Astrocyte (in vitro differentiated cells and primary cell): Measurements from ENCODE around the gene ZNF268. TPM values are rescaled to one million over a fixed set of nuclear protein-coding genes. Genes with fewer than 3 reads are reported as not detected.
"Not testable (repeated sequence)": the region's sequence is repeated elsewhere in the genome, so short reads cannot be mapped to it uniquely, and the experiment has no call there.

Experiments used
- DNase-seq: peaks from one replicate; pipeline ENCODE4 v3.0.0-alpha.2; 2010; ENCODE audit warnings: low read depth
- FAIRE-seq: peaks from 2 replicates; lab custom pipeline; 2011; peaks lifted over from hg19 to GRCh38; lab: Jason Lieb, UNC
- H2AFZ ChIP-seq: 2 replicates; pipeline ENCODE4 v1.6.0; 2012; ENCODE audit warnings: low read depth, low read length, inconsistent platforms
- H3K27ac ChIP-seq: 2 replicates; pipeline ENCODE4 v1.5.1; 2011; ENCODE audit warnings: low read depth, low read length, inconsistent platforms
- H3K27me3 ChIP-seq: 2 replicates; pipeline ENCODE4 v1.6.0; 2011; ENCODE audit warnings: low read length, inconsistent platforms; ENCODE audit not compliant: insufficient read depth
- H3K36me3 ChIP-seq: 2 replicates; pipeline ENCODE4 v1.5.1; 2011; ENCODE audit warnings: low read length, inconsistent platforms; ENCODE audit not compliant: insufficient read depth
- H3K4me1 ChIP-seq: 2 replicates; pipeline ENCODE4 v1.5.1; 2011; ENCODE audit warnings: low read length, inconsistent platforms; ENCODE audit not compliant: insufficient read depth
- H3K4me2 ChIP-seq: 2 replicates; pipeline ENCODE4 v1.6.0; 2012; ENCODE audit warnings: low read length, inconsistent platforms
- H3K4me3 ChIP-seq: 2 replicates; pipeline ENCODE4 v1.5.1; 2011; ENCODE audit warnings: low read depth, mild to moderate bottlenecking, low read length, inconsistent platforms; ENCODE audit not compliant: insufficient read depth
- H3K79me2 ChIP-seq: 2 replicates; pipeline ENCODE4 v1.6.0; 2012; ENCODE audit warnings: mild to moderate bottlenecking, low read length, inconsistent platforms; ENCODE audit not compliant: insufficient read depth
- H3K9ac ChIP-seq: 2 replicates; pipeline ENCODE4 v1.6.0; 2012; ENCODE audit warnings: mild to moderate bottlenecking, low read length, inconsistent platforms
- H3K9me3 ChIP-seq: 2 replicates; pipeline ENCODE4 v1.5.1; 2012; ENCODE audit warnings: low read depth, mild to moderate bottlenecking, low read length, inconsistent platforms; ENCODE audit not compliant: insufficient read depth
- H4K20me1 ChIP-seq: 2 replicates; pipeline ENCODE4 v1.6.0; 2012; ENCODE audit warnings: low read length, inconsistent platforms; ENCODE audit not compliant: insufficient read depth
- H3K27ac Mint-ChIP-seq: one replicate; pipeline ENCODE4 v1.8.0; 2021; ENCODE audit warnings: mild to moderate bottlenecking, mixed read lengths; ENCODE audit not compliant: unreplicated experiment
- H3K27me3 Mint-ChIP-seq: one replicate; pipeline ENCODE4 v1.8.0; 2021; ENCODE audit warnings: low read depth, mixed read lengths; ENCODE audit not compliant: unreplicated experiment
- H3K36me3 Mint-ChIP-seq: one replicate; pipeline ENCODE4 v1.8.0; 2021; ENCODE audit warnings: low read depth, mixed read lengths; ENCODE audit not compliant: unreplicated experiment
- H3K4me1 Mint-ChIP-seq: one replicate; pipeline ENCODE4 v1.8.0; 2021; ENCODE audit warnings: low read depth, mixed read lengths; ENCODE audit not compliant: unreplicated experiment
- H3K4me3 Mint-ChIP-seq: one replicate; pipeline ENCODE4 v1.8.0; 2021; ENCODE audit warnings: mild to moderate bottlenecking, moderate library complexity, mixed read lengths; ENCODE audit not compliant: unreplicated experiment
- H3K9me3 Mint-ChIP-seq: one replicate; pipeline ENCODE4 v1.8.0; 2021; ENCODE audit warnings: mild to moderate bottlenecking, mixed read lengths; ENCODE audit not compliant: unreplicated experiment
- EZH2 ChIP-seq: IDR thresholded peaks from 2 replicates; pipeline ENCODE4 v1.6.1; 2012; ENCODE audit warnings: mild to moderate bottlenecking, low read length, inconsistent platforms; ENCODE audit not compliant: insufficient read depth
- total RNA-seq: library from RNA; stranded (reverse); gene quantifications from 2 replicates; pipeline ENCODE4 v1.2.1, GENCODE V29; 2021
- TF ChIP-seq, protein P1 (sequence below): IDR thresholded peaks from 2 replicates; pipeline ENCODE4 v1.5.1; 2011; ENCODE audit warnings: low read depth, mild to moderate bottlenecking, inconsistent platforms, low read length, moderate library complexity; ENCODE audit not compliant: insufficient read depth

Gene ZNF268
- total RNA-seq, 1 donor from 2014 or later = 21.0 TPM

DNA sequence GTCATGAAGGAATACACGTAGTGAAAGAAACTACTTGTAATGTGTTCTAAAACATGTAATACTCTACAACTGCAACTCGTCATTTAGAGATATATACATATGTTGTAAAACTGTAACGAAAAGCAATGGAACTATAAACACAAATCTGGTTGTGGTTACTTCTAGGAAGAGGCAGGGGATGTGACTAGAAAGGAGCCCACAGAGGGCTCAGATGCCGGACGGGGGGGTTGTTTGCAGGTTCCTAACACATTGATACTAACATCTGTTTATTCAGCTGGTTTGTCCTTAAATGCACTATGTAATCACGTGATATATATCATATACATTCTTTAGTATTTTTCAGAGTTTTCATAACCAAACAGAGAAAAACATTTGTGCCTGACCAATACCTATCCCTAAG, 70.4 kb downstream of the ZNF268 start:
- no peak for FAIRE-seq
- no peaks in the 10 kb centered on the region for H3K27me3 Mint-ChIP-seq
- peaks cover 3% of the 10 kb centered on the region for H3K9me3 ChIP-seq
- H3K4me3 ChIP-seq = no peak overlapping the region
- H3K9ac ChIP-seq = no peak overlapping the region
- peaks cover 17% of the 10 kb centered on the region for H3K9me3 Mint-ChIP-seq
- no peaks in the 10 kb centered on the region for H3K79me2 ChIP-seq
- H3K27me3 ChIP-seq = no peaks in the 10 kb centered on the region
- no peak for DNase-seq
- TF ChIP-seq, protein P1, sequence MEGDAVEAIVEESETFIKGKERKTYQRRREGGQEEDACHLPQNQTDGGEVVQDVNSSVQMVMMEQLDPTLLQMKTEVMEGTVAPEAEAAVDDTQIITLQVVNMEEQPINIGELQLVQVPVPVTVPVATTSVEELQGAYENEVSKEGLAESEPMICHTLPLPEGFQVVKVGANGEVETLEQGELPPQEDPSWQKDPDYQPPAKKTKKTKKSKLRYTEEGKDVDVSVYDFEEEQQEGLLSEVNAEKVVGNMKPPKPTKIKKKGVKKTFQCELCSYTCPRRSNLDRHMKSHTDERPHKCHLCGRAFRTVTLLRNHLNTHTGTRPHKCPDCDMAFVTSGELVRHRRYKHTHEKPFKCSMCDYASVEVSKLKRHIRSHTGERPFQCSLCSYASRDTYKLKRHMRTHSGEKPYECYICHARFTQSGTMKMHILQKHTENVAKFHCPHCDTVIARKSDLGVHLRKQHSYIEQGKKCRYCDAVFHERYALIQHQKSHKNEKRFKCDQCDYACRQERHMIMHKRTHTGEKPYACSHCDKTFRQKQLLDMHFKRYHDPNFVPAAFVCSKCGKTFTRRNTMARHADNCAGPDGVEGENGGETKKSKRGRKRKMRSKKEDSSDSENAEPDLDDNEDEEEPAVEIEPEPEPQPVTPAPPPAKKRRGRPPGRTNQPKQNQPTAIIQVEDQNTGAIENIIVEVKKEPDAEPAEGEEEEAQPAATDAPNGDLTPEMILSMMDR = no peak
- no peak for TF ChIP-seq EZH2
- H3K27ac Mint-ChIP-seq = no peak overlapping the region
- H3K4me2 ChIP-seq = no peak overlapping the region
- H3K4me1 Mint-ChIP-seq = no peaks in the 10 kb centered on the region
- no peak overlapping the region for H3K4me3 Mint-ChIP-seq
- no peaks in the 10 kb centered on the region for H3K36me3 ChIP-seq
- H3K4me1 ChIP-seq = no peaks in the 10 kb centered on the region
- H3K36me3 Mint-ChIP-seq = no peaks in the 10 kb centered on the region
- H3K27ac ChIP-seq = no peak overlapping the region
- H4K20me1 ChIP-seq = no peaks in the 10 kb centered on the region
- no peak overlapping the region for H2AFZ ChIP-seq

DNA sequence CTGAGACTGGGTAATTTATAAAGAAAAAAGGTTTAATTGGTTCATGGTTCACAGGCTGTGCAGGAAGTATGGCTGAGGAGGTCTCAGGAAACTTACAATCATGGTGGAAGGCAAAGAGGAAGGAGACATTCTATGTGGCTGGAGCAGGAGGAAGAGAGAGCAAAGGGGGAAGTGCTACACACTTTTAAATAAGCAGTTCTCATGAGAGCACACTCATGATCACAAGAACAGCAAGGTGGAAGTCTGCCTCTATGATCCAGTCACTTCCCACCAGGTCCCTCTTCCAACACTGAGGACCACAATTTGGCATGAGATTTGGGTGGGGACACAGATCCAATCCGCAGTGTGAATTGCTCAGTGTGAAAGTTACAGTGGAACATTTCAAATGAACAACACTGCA, 74.5 kb downstream of the ZNF268 start:
- not testable (repeated sequence) for H3K4me2 ChIP-seq, H3K36me3 ChIP-seq, DNase-seq, FAIRE-seq, H3K4me3 Mint-ChIP-seq, H3K27me3 Mint-ChIP-seq, H3K9me3 ChIP-seq, H3K4me3 ChIP-seq, H3K36me3 Mint-ChIP-seq, H3K4me1 ChIP-seq, H4K20me1 ChIP-seq, H3K9ac ChIP-seq, H2AFZ ChIP-seq, H3K27me3 ChIP-seq, H3K27ac Mint-ChIP-seq, H3K4me1 Mint-ChIP-seq, H3K79me2 ChIP-seq, H3K27ac ChIP-seq
- H3K9me3 Mint-ChIP-seq = peaks cover 12% of the 10 kb centered on the region

DNA sequence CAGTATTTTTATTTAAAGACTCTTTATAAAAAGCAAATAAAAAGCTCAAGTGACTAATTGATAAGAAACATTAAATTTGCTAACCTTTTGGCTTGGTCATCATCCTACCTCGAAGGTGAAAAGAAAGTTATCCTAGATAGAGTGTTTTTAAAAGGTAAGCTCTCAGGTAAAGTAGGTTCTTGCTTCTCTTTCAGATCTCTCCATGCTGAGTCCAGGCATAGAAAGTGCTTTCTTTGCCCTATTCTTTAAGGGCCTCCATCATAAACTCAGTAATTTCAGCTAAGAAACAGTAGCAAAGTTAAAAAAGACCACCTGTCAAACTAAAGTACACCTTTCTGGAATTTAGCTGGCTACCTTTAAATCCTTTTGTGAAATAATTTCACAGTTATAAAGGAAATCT, 75.0 kb downstream of the ZNF268 start:
- Mint-ChIP-seq H3K4me3 (no peak overlapping the region), H3K36me3 (no peaks in the 10 kb centered on the region), H3K27ac (no peak overlapping the region), H3K27me3 (no peaks in the 10 kb centered on the region), H3K9me3 (peaks cover 12% of the 10 kb centered on the region), H3K4me1 (no peaks in the 10 kb centered on the region)
- Histone ChIP-seq H2AFZ (no peak overlapping the region), H3K27me3 (no peaks in the 10 kb centered on the region), H3K4me2 (no peak overlapping the region), H3K4me3 (no peak overlapping the region), H3K9me3 (peaks cover 3% of the 10 kb centered on the region), H3K36me3 (no peaks in the 10 kb centered on the region), H3K4me1 (no peaks in the 10 kb centered on the region), H3K27ac (no peak overlapping the region), H3K9ac (no peak overlapping the region), H3K79me2 (no peaks in the 10 kb centered on the region), H4K20me1 (no peaks in the 10 kb centered on the region)
- TF ChIP-seq EZH2 = no peak
- TF ChIP-seq, protein P1 = no peak
- DNase-seq (no peak), FAIRE-seq (no peak)
